HepG2 (cell line): ENCODE measurements around the gene EZH2. TPM values are rescaled to one million over a fixed set of nuclear protein-coding genes. Genes with fewer than 3 reads are reported as not detected.

Experiments used
- ATAC-seq: fragments of 200-7000 bp; cut with Tn5 transposase; 3 replicates; pipeline ENCODE4 v1.9.1; 2020; ENCODE audit warnings: mild to moderate bottlenecking, moderate library complexity
- BruUV-seq: library from RNA; stranded (reverse); fragments of 400-500 nt; replicated peaks from 2 replicates; lab custom pipeline; 2021; lab: Mats Ljungman, UMichigan
- CTCF ChIA-PET: fragments of 300-600 bp; formaldehyde crosslinking; extraction: SDS; loops from one replicate; lab custom pipeline; 2021; ENCODE audit warnings: low total read pairs, inconsistent platforms, low intra/inter-chr PET ratio; lab: Yijun Ruan, JAX
- POLR2A ChIA-PET: fragments of 350-600 bp; sonication (Branson Sonifier 250); formaldehyde crosslinking; loops from one replicate; lab custom pipeline; 2020; ENCODE audit warnings: antibody characterized with exemption, inconsistent platforms; lab: Yijun Ruan, JAX
- DNase-seq: peaks from one replicate; pipeline ENCODE4 v3.0.0-alpha.2; 2015; ENCODE audit warnings: low spot score
- FAIRE-seq: peaks from 3 replicates; lab custom pipeline; 2011; peaks lifted over from hg19 to GRCh38; lab: Jason Lieb, UNC
- H2AFZ ChIP-seq: one replicate; pipeline ENCODE4 v1.6.1; 2011; ENCODE audit warnings: low read length, inconsistent platforms
- H3K27ac ChIP-seq: fragments of 300-600 bp; 3 replicates; pipeline ENCODE4 v1.8.0; 2011; ENCODE audit warnings: mixed run types, mild to moderate bottlenecking, mixed read lengths, low read length, inconsistent platforms; ENCODE audit not compliant: insufficient read depth; ENCODE audit errors: extremely low read length
- H3K27me3 ChIP-seq, 2 experiments: fragments of 200-600 bp in 1 of 2; 2 replicates in 1 of 2; 3 replicates in 1 of 2; pipeline versions ENCODE4 v1.6.0 to v1.8.0; 2011; ENCODE audit warnings: low read length in 2 of 2, mild to moderate bottlenecking in 2 of 2, moderate library complexity in 2 of 2, inconsistent platforms in 1 of 2; ENCODE audit not compliant: insufficient read depth in 2 of 2, control insufficient read depth in 1 of 2
- H3K36me3 ChIP-seq, 2 experiments: fragments of 200-600 bp in 1 of 2; replicated peaks in 1 of 2; 2 replicates in 1 of 2; 3 replicates in 1 of 2; pipeline versions ENCODE4 v1.5.1 to v1.8.0; 2011; ENCODE audit warnings: low read length in 2 of 2, inconsistent platforms in 1 of 2; ENCODE audit not compliant: insufficient read depth in 2 of 2, control insufficient read depth in 1 of 2
- H3K4me1 ChIP-seq: 2 replicates; pipeline ENCODE4 v1.5.1; 2012; ENCODE audit warnings: low read length, inconsistent platforms; ENCODE audit not compliant: insufficient read depth
- H3K4me2 ChIP-seq: 2 replicates; pipeline ENCODE4 v1.6.0; 2011; ENCODE audit warnings: low read depth, low read length, inconsistent platforms
- H3K4me3 ChIP-seq, 3 experiments: fragments of 200-600 bp in 1 of 3; sonication (generic), shearing (Covaris generic) in 1 of 3; replicated peaks in 1 of 3; 2 replicates each; pipeline ENCODE4 v1.5.1; 2011 to 2016; ENCODE audit warnings: low read length in 3 of 3, inconsistent platforms in 2 of 3, low read depth in 2 of 3, mild to moderate bottlenecking in 2 of 3, control low read depth in 1 of 3, mixed read lengths in 1 of 3; ENCODE audit not compliant: insufficient read depth in 1 of 3
- H3K79me2 ChIP-seq: one replicate; pipeline ENCODE4 v1.6.1; 2011; ENCODE audit warnings: low read length, inconsistent platforms; ENCODE audit not compliant: insufficient read depth
- H3K9ac ChIP-seq: 2 replicates; pipeline ENCODE4 v1.6.0; 2011; ENCODE audit warnings: mild to moderate bottlenecking, low read depth, low read length, inconsistent platforms; ENCODE audit not compliant: insufficient read depth
- H3K9me3 ChIP-seq: 2 replicates; pipeline ENCODE4 v1.5.1; 2012; ENCODE audit warnings: mild to moderate bottlenecking, low read length
- H4K20me1 ChIP-seq: 2 replicates; pipeline ENCODE4 v1.6.0; 2011; ENCODE audit warnings: inconsistent platforms, mild to moderate bottlenecking, low read length, moderate library complexity; ENCODE audit not compliant: insufficient read depth
- MAFF ChIP-seq: IDR thresholded peaks from 2 replicates; pipeline ENCODE4 v1.6.1; 2011; ENCODE audit warnings: low read depth, low read length, improper control_type of control experiment
- MAFK ChIP-seq, 2 experiments: IDR thresholded peaks in 1 of 2; conservative IDR thresholded peaks in 1 of 2; 2 replicates each; pipeline ENCODE4 v1.6.1; 2011; ENCODE audit warnings: improper control_type of control experiment in 2 of 2, low read length in 2 of 2
- RARA ChIP-seq: IDR thresholded peaks from 2 replicates; pipeline ENCODE4 v1.6.1; 2016; ENCODE audit warnings: missing genetic modification reagents, missing compliant biosample characterization
- RFX3 ChIP-seq: IDR thresholded peaks from 2 replicates; pipeline ENCODE4 v1.6.1; 2016; ENCODE audit warnings: missing biosample characterization, missing genetic modification reagents
- TBX3 ChIP-seq: fragments of 450-650 bp; IDR thresholded peaks from 2 replicates; pipeline ENCODE4 v1.6.1; 2017; ENCODE audit warnings: antibody characterized with exemption, mild to moderate bottlenecking, inconsistent platforms, borderline replicate concordance
- ZFP36 ChIP-seq: fragments of 150-350 bp; IDR thresholded peaks from 2 replicates; pipeline ENCODE4 v1.6.1; 2018; ENCODE audit warnings: borderline replicate concordance, low read length, low read depth; ENCODE audit not compliant: partially characterized antibody
- WGBS: methylation state at CpG from one replicate; pipeline ENCODE4 v1.1.6; 2017; ENCODE audit warnings: low lambda C conversion rate; 5-methylcytosine and 5-hydroxymethylcytosine counted together
- in situ Hi-C: cut with HindIII; loops from 2 replicates; pipeline ENCODE4 v1.10.0; 2017; ENCODE audit warnings: low pct_unique_long_range_greater_than_20kb; ENCODE audit not compliant: extremely low pct_ligation_motif_present
- intact Hi-C: fragments of 100-400 bp; cut with micrococcal nuclease; formaldehyde crosslinking; loops from one replicate; pipeline ENCODE4 v1.10.0; 2022; ENCODE audit not compliant: unreplicated experiment
- polyA plus RNA-seq, 8 experiments: library from polyadenylated mRNA; depleted of rRNA in 3 of 8; stranded (reverse) in 7 of 8; unstranded in 1 of 8; fragments of >200 nt; fragmentation: Illumina TruSeq in 4 of 8; extraction: Trizol in 4 of 8; gene quantifications; 2 replicates each; pipeline versions ENCODE4 v1.2.1 to v1.2.3, GENCODE V29; 2011 to 2016; ENCODE audit warnings: low read depth in 4 of 8, missing spikeins in 1 of 8, mixed read lengths in 1 of 8; ENCODE audit not compliant: insufficient read depth in 1 of 8
- total RNA-seq, 5 experiments: library from RNA; depleted of rRNA; stranded (reverse); fragments of >200 nt; fragmentation: Illumina TruSeq; extraction: Trizol; gene quantifications; 2 replicates each; pipeline ENCODE4 v1.2.3, GENCODE V29; 2016; ENCODE audit warnings: low read depth in 1 of 5

EZH2 gene
- total and polyA plus RNA-seq, 2 of the 13 experiments (the other 11 are each of a cell fraction or from before 2014, with no cell fraction given): 26.0 to 34.3 TPM

- in situ Hi-C loops (no loop called here), intact Hi-C loops (loop anchor here (5.0 kb wide), 1 partner anchor 172 kb away; no protein-coding TSS in a partner anchor)
- BruUV-seq: no TSS peak
- Histone ChIP-seq H3K27ac (no peak overlapping the region), H3K4me1 (no peaks in the 10 kb centered on the region), H3K4me3 (no peak overlapping the region), H3K9me3 (no peaks in the 10 kb centered on the region), H3K9ac (no peak overlapping the region), H3K27me3 (no peaks in the 10 kb centered on the region), H3K4me2 (no peak overlapping the region), H2AFZ (no peak overlapping the region), H4K20me1 (no peaks in the 10 kb centered on the region), H3K79me2 (no peaks in the 10 kb centered on the region), H3K36me3 (peaks cover 22 to 83% of the 10 kb centered on the region in 2 experiments)
- 94% methylated on average over 8 of the region's 8 CpGs for WGBS
- no peak for DNase-seq
- no peak for FAIRE-seq
- POLR2A ChIA-PET: no interaction called here
- TF ChIP-seq MAFF (peak; percentile 81), MAFK (conservative IDR thresholded peaks at IDR 0.05 in 1 of 2, IDR thresholded peaks at IDR 0.05 in 1 of 2; ENCODE audit: low read length in 2 of 2) (peak; percentile 77 to 85), ZFP36 (no peak)
- CTCF ChIA-PET: no interaction called here
- ATAC-seq: no peak
Observed at GRCh38 chr7:148790131-148790726, 93.9 kb downstream of the EZH2 start.

GRCh38 chr7:148789220-148789619 is 94.9 kb downstream of the EZH2 start:
- CTCF ChIA-PET: no interaction called here
- Histone ChIP-seq H3K9ac (no peak overlapping the region), H3K27me3 (no peaks in the 10 kb centered on the region), H2AFZ (no peak overlapping the region), H3K4me1 (no peaks in the 10 kb centered on the region), H3K4me3 (no peak overlapping the region), H3K9me3 (no peaks in the 10 kb centered on the region), H3K4me2 (no peak overlapping the region), H4K20me1 (no peaks in the 10 kb centered on the region), H3K79me2 (no peaks in the 10 kb centered on the region), H3K36me3 (peaks cover 22 to 86% of the 10 kb centered on the region in 2 experiments), H3K27ac (no peak overlapping the region)
- in situ Hi-C loops: no loop called here
- 98% methylated on average over 7 of the region's 7 CpGs for WGBS
- POLR2A ChIA-PET: no interaction called here
- BruUV-seq: no TSS peak
- TF ChIP-seq TBX3 (no peak), RARA (CRISPR knock-in tag) (no peak), RFX3 (no peak)
- intact Hi-C loops: no loop called here
- DNase-seq (no peak), FAIRE-seq (no peak), ATAC-seq (no peak)
